ENCODE measurements around the gene GCNT2.
A peak's percentile ranks its signal among the peaks of the same experiment; 100 is the strongest.
"Not testable (repeated sequence)": the region's sequence is repeated elsewhere in the genome, so short reads cannot be mapped to it uniquely, and the experiment has no call there.

Gene GCNT2

GRCh38 chr6:10559522-10560152 is 38.5 kb downstream of the GCNT2 start:
- Histone ChIP-seq H3K27me3 (no peaks in the 10 kb centered on the region), H3K27ac (no peak overlapping the region), H3K9me3 (replicated peaks in 1 of 11) (no peaks in the 10 kb centered on the region), H3K4me3 (no peak overlapping the region), H3K9ac (no peak overlapping the region), H3K36me3 (peaks cover 0 to 7% (median 0%) of the 10 kb centered on the region in 11 experiments; a peak in 1 of 22 replicates), H3K4me2 (peak overlapping the region; percentile 43 to 92 (median 70)), H4K20me1 (no peaks in the 10 kb centered on the region), H3K4me1 (peaks cover 33 to 48% (median 37%) of the 10 kb centered on the region in 10 experiments)
- no peak for TF ChIP-seq Cebpa-rat (IDR thresholded peaks at IDR 0.05)

GRCh38 chr6:10561611-10562199 is 40.6 kb downstream of the GCNT2 start:
- Histone ChIP-seq H3K9me3 (replicated peaks in 1 of 11) (no peaks in the 10 kb centered on the region), H3K4me1 (peaks cover 32 to 39% (median 34%) of the 10 kb centered on the region in 10 experiments), H3K36me3 (peaks cover 0 to 4% (median 0%) of the 10 kb centered on the region in 11 experiments; a peak in 1 of 22 replicates), H3K27me3 (no peaks in the 10 kb centered on the region), H3K27ac (peak overlapping the region in 6 of 11 experiments; percentile 11 to 68 (median 50); a peak in 9 of 22 replicates), H3K9ac (peak overlapping the region in 3 of 11 experiments; percentile 28 to 42 (median 30); a peak in 4 of 22 replicates), H3K4me2 (peak overlapping the region; percentile 43 to 92 (median 70)), H3K4me3 (peak overlapping the region in 4 of 10 experiments; percentile 2 to 34 (median 16); a peak in 3 of 20 replicates), H4K20me1 (no peaks in the 10 kb centered on the region)
- no peak for TF ChIP-seq Cebpa-rat (IDR thresholded peaks at IDR 0.05)

- H3K9ac ChIP-seq, result no peak overlapping the region
- H3K4me2 ChIP-seq, result no peak overlapping the region
- no peaks in the 10 kb centered on the region for H3K9me3 ChIP-seq (replicated peaks in 1 of 11)
- H3K27ac ChIP-seq, result no peak overlapping the region
- H3K36me3 ChIP-seq, result no peaks in the 10 kb centered on the region
- no peak for TF ChIP-seq Cebpa-rat (IDR thresholded peaks at IDR 0.05)
- H3K4me1 ChIP-seq, result peaks cover 22 to 28% (median 23%) of the 10 kb centered on the region in 10 experiments
- no peak overlapping the region for H3K4me3 ChIP-seq
- no peaks in the 10 kb centered on the region for H4K20me1 ChIP-seq
- no peaks in the 10 kb centered on the region for H3K27me3 ChIP-seq
Measured at GRCh38 chr6:10564975-10565673, 44.0 kb downstream of the GCNT2 start.

GRCh38 chr6:10565913-10566312 is 44.8 kb downstream of the GCNT2 start:
- H3K27ac ChIP-seq, result no peak overlapping the region
- H3K36me3 ChIP-seq, result no peaks in the 10 kb centered on the region
- H3K4me1 ChIP-seq, result peaks cover 15 to 20% (median 15%) of the 10 kb centered on the region in 10 experiments
- H3K27me3 ChIP-seq, result no peaks in the 10 kb centered on the region
- H3K4me2 ChIP-seq, result no peak overlapping the region
- H3K9me3 ChIP-seq (replicated peaks in 1 of 11), result no peaks in the 10 kb centered on the region
- TF ChIP-seq Cebpa-rat (IDR thresholded peaks at IDR 0.05), result no peak
- no peak overlapping the region for H3K4me3 ChIP-seq
- H3K9ac ChIP-seq, result no peak overlapping the region
- no peaks in the 10 kb centered on the region for H4K20me1 ChIP-seq

GRCh38 chr6:10567256-10568026 is 46.3 kb downstream of the GCNT2 start:
- Histone ChIP-seq H3K4me1 (peaks cover 0 to 4% (median 0%) of the 10 kb centered on the region in 10 experiments; a peak in 7 of 20 replicates), H3K9me3 (replicated peaks in 1 of 11) (no peaks in the 10 kb centered on the region), H3K9ac (no peak overlapping the region), H3K27me3 (no peaks in the 10 kb centered on the region), H4K20me1 (no peaks in the 10 kb centered on the region), H3K27ac (no peak overlapping the region), H3K36me3 (no peaks in the 10 kb centered on the region), H3K4me3 (no peak overlapping the region), H3K4me2 (no peak overlapping the region)
- TF ChIP-seq Cebpa-rat (IDR thresholded peaks at IDR 0.05), result no peak

GRCh38 chr6:10569392-10570127 is 48.4 kb downstream of the GCNT2 start:
- H3K36me3 ChIP-seq, result no peaks in the 10 kb centered on the region
- H4K20me1 ChIP-seq, result no peaks in the 10 kb centered on the region
- no peaks in the 10 kb centered on the region for H3K9me3 ChIP-seq (replicated peaks in 1 of 11)
- H3K4me3 ChIP-seq, result no peak overlapping the region
- no peaks in the 10 kb centered on the region for H3K27me3 ChIP-seq
- no peak overlapping the region for H3K9ac ChIP-seq
- no peak overlapping the region for H3K27ac ChIP-seq
- no peaks in the 10 kb centered on the region for H3K4me1 ChIP-seq
- no peak for TF ChIP-seq Cebpa-rat (IDR thresholded peaks at IDR 0.05)
- no peak overlapping the region for H3K4me2 ChIP-seq

GRCh38 chr6:10575519-10575918 is 54.4 kb downstream of the GCNT2 start:
- not testable (repeated sequence) for H3K9ac ChIP-seq; H3K27ac ChIP-seq; H3K36me3 ChIP-seq; H3K4me3 ChIP-seq; H3K9me3 ChIP-seq (replicated peaks in 1 of 11); H3K27me3 ChIP-seq; H3K4me2 ChIP-seq; H3K4me1 ChIP-seq; H4K20me1 ChIP-seq

GRCh38 chr6:10576226-10576625 is 55.1 kb downstream of the GCNT2 start:
- no peak overlapping the region for H3K9ac ChIP-seq
- no peak for TF ChIP-seq Cebpa-rat (IDR thresholded peaks at IDR 0.05)
- H3K36me3 ChIP-seq, result no peaks in the 10 kb centered on the region
- H3K4me3 ChIP-seq, result no peak overlapping the region
- peaks cover 0 to 8% (median 0%) of the 10 kb centered on the region in 10 experiments; a peak in 3 of 20 replicates for H3K4me1 ChIP-seq
- H3K4me2 ChIP-seq, result no peak overlapping the region
- H4K20me1 ChIP-seq, result no peaks in the 10 kb centered on the region
- no peak overlapping the region for H3K27ac ChIP-seq
- no peaks in the 10 kb centered on the region for H3K27me3 ChIP-seq
- no peaks in the 10 kb centered on the region for H3K9me3 ChIP-seq (replicated peaks in 1 of 11)
